GM19351 (cell line): ENCODE results near the gene CYBC1.

ENCODE experiments used
- ATAC-seq: cut with Tn5 transposase; IDR thresholded peaks from one replicate; pipeline ENCODE4 v1.9.1; 2021; ENCODE audit warnings: mild to moderate bottlenecking, moderate library complexity; ENCODE audit not compliant: unreplicated experiment

CYBC1 gene

DNA sequence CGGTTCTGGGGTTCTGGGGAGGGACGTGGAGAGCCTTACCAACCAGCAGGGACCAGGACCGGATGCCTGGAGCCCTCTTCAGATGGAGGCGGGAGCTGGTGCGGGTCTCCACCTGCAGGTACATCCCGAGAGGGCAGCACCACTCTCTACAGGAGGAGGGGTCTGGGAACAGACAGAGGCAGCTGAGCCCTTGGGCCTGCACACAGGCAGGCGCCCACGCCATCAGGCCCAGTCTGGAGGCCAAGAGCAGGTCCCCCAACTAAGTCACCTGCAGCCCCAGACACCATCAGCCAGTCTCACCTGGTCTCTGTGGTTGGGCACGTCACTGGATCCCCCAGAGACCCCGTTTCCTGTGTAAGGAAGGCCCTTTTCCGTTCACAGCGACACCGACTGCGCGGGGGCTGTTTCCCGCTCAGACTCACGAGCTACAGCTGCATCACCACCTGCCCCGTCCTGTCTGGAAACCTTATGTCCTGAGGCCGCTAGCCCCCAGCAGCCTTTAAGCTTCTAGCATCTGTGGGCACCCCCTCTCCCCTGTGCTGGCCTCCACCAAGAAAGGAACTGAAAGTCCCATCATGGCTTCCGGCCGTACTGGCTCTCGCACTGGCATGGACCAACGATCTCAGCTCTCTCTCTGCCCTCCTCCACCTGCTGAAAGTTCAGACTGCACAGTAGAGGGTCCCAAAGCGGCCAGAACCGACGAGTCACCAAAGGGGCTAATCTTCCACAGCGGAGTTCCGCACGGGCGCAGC is 1.2 kb downstream of the CYBC1 start:
- peak; percentile 51 for ATAC-seq

GRCh38 chr17:82447876-82448275 is 2.7 kb downstream of the CYBC1 start:
- no peak for ATAC-seq

GRCh38 chr17:82446649-82447048 is 3.9 kb downstream of the CYBC1 start:
- ATAC-seq = no peak

DNA sequence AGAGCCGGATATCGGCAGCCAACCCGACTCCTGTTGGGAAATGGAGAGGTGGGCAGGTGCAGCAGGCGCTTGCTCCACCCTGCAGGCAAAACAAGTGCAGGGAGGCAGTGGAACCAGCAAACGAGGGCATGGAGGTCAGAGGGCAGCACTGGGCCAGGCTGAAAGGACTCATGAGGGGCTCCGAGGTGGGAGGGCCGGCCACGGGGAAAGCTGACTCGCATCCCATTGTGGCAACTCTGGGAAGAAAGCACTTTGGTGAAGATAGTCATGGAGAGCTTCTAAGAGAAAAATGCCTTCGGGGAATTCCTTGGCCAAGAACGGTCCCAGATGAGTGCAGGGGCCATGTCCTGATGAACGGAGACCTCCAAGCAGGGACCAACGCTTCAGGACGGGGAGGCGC is 4.4 kb downstream of the CYBC1 start:
- ATAC-seq = no peak

DNA sequence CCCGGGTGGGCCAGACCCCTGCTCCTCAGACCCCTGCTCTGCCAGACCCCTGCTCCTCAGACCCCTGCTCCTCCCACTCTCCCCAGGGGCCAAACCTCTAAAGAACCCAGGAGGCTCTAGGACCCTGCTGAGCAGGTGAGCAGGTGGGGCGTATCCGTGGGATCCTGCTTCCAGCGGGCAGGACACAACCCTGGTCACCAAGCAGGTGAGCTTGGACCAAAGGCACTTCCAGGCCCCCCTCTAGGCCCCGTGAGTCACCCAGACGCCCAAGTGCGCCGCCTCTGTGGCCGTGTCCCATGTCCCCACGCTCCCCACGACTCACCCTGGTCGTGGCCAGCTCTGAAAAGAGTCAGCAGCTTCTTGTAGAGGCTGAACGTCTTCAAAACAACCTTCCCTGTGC is 5.0 kb downstream of the CYBC1 start:
- no peak for ATAC-seq

DNA sequence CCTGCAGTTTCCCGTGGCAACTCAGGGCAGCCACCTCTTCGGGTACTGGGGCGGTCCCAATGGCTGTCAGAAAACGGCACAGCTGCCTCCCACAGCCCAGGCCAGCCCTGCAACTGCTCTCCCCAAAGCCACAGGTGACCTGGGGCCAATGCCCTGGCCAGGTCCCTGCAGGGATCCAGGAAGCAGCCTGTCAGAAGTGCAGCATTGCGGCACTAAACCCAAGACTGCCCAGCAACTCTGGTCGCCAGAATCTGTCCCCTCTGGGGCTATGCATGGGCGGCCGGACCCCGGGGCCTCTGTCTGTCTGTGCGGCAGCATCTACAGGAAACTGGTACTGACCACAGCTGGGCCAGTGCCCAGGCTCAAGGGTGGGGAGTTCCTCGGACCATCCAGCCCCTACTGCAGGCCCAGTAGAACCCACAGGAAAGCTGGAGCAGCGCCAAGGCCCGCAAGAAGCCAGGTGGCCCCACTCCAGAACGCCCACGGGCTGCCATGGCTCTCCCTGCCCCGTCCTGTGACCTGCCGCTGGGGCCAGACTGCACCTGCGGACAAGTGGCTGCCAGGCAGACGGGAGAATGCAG is 5.5 kb downstream of the CYBC1 start:
- no peak for ATAC-seq

GRCh38 chr17:82444284-82444893 is 6.2 kb downstream of the CYBC1 start:
- no peak for ATAC-seq

DNA sequence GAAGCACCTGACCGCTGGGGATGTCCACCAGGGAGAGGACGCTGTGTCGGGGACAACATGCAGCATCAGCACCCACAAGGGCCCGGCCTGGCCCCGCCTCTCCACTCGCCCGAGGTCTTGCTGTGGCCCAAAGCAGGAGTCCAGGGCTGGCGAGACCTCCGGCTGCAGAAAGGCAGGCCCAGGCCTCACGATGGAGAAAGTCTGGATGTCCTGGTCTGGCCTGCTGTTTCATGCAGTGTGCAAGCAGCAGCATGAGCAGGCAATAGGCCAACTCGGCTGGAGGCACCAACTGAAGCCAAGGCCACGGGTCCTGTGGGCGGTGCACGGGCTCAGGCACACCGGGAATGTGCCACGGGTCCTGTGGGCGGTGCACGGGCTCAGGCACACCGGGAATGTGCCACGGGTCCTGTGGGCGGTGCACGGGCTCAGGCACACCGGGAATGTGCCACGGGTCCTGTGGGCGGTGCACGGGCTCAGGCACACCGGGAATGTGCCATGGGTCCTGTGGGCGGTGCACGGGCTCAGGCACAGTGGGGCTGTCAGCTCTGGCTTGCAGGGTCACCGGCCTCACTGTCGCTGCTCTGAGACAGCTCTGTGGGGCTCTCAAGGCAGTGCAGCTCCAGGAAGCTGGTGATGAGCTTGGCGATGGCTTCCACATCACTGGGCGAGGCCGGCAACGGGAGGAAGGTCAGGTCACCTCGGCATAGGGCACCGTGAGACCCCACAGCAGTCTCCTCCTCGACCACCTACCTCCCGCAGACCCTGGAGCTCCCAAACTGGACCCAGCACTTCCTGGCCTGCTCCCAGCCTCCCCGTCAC is 6.9 kb downstream of the CYBC1 start:
- no peak for ATAC-seq

GRCh38 chr17:82442643-82443464 is 7.7 kb downstream of the CYBC1 start:
- no peak for ATAC-seq

GRCh38 chr17:82441691-82442487 is 8.7 kb downstream of the CYBC1 start:
- no peak for ATAC-seq

GRCh38 chr17:82440991-82441627 is 9.4 kb downstream of the CYBC1 start:
- ATAC-seq = no peak

GRCh38 chr17:82440469-82440981 is 10.0 kb downstream of the CYBC1 start:
- no peak for ATAC-seq

DNA sequence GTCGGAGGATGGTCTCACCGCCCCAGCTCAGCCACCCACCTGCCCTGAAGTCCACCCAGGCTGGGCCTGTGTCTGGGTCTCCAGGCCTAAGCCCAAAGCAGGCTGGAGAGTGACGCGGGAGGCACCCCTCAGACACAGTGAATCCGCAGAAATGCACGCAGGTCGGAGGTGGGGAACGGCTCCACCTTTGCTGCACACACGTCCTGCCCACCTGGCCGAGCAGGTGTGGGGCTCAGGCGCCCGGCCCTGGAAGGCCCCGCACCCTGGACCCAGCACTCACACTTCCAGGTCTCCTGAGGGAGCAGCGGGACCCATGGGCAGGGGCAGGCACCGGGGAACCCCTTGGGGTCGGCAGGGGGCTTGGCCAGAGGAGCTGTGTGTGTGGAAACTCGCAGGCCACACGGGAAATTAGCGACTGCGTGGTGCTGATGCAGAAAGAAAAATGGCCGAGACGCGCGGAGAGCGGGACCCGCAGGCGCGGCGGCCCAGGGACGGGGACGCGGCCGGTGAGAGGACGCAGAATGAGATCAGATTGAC is 10.7 kb downstream of the CYBC1 start:
- ATAC-seq = no peak

GRCh38 chr17:82439194-82439828 is 11.2 kb downstream of the CYBC1 start:
- no peak for ATAC-seq

- ATAC-seq = no peak
Observed at GRCh38 chr17:82438401-82439193, 12.0 kb downstream of the CYBC1 start.

DNA sequence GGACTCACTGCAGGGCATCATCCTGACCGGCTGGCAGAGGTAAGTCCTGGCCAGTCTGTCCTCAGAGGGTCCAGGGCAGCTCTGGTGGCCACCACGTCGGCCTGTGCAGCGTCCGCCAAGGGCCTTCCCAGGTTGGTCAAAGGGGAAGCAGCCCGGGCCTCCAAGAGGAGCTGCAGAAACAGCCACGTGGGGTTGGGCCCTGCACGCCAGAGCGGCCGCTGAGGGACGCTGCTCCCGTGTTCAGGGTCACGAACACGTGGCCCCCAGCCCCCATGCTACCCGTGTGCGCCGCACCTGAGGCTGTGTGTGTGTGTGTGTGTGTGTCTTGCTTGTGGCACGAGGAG is 13.3 kb downstream of the CYBC1 start:
- no peak for ATAC-seq

GRCh38 chr17:82436601-82437324 is 13.8 kb downstream of the CYBC1 start:
- no peak for ATAC-seq
